Measurements from ENCODE around the gene CEP70. TPM values are rescaled to one million over a fixed set of nuclear protein-coding genes. Genes with fewer than 3 reads are reported as not detected.
"Not testable (repeated sequence)": the region's sequence is repeated elsewhere in the genome, so short reads cannot be mapped to it uniquely, and the experiment has no call there.

Gene CEP70
- total RNA-seq, 2 donors from 2014 or later: 31.6 to 45.4 TPM

- DNase-seq: no peak
- Histone ChIP-seq H3K4me1 (no peaks in the 10 kb centered on the region), H3K9me3 (no peaks in the 10 kb centered on the region), H3K9ac (ENCODE audit: low read depth in 2 of 2, low read length in 2 of 2) (no peak overlapping the region), H3K27me3 (no peaks in the 10 kb centered on the region), H3K27ac (no peak overlapping the region), H3K4me3 (no peak overlapping the region), H3K36me3 (no peaks in the 10 kb centered on the region)
- TF ChIP-seq CTCF (IDR thresholded peaks at IDR 0.05): no peak
- intact Hi-C loops (cut with DNase I): no loop called here
These were observed 21.4 kb upstream of the CEP70 start for GRCh38 chr3:138615462-138615861.

GRCh38 chr3:138609898-138610266 lies 15.8 kb upstream of the CEP70 start:
- peaks cover 5% of the 10 kb centered on the region for H3K4me1 ChIP-seq
- H3K9me3 ChIP-seq: no peaks in the 10 kb centered on the region
- peak overlapping the region; percentile 61 for H3K4me3 ChIP-seq
- H3K27me3 ChIP-seq: no peaks in the 10 kb centered on the region
- H3K36me3 ChIP-seq: no peaks in the 10 kb centered on the region
- H3K9ac ChIP-seq (ENCODE audit: low read depth in 2 of 2, low read length in 2 of 2): no peak overlapping the region
- TF ChIP-seq CTCF (IDR thresholded peaks at IDR 0.05): no peak
- H3K27ac ChIP-seq: peak overlapping the region; percentile 83
- intact Hi-C loops (cut with DNase I): no loop called here
- DNase-seq: no peak

- Histone ChIP-seq H3K4me1 (peaks cover 5% of the 10 kb centered on the region), H3K9me3 (no peaks in the 10 kb centered on the region), H3K9ac (ENCODE audit: low read depth in 2 of 2, low read length in 2 of 2) (peak within 1 kb of the TSS; percentile 74 to 87), H3K36me3 (no peaks in the 10 kb centered on the region), H3K27ac (peak within 1 kb of the TSS; percentile 83), H3K4me3 (peak within 1 kb of the TSS; percentile 61), H3K27me3 (no peaks in the 10 kb centered on the region)
- intact Hi-C loops (cut with DNase I): no loop called here
- TF ChIP-seq CTCF (IDR thresholded peaks at IDR 0.05): no peak
- DNase-seq: peak; percentile 71
These were observed 14.5 kb upstream of the CEP70 start, which contains the start of gene FAIM for GRCh38 chr3:138608322-138609135. Gene FAIM, plus strand, starts transcription at chr3:138608771. Its CDS starts 10,956 bp downstream, at chr3:138619727.

- intact Hi-C loops (cut with DNase I); H3K27me3 ChIP-seq; H3K9ac ChIP-seq (ENCODE audit: low read depth in 2 of 2, low read length in 2 of 2); H3K4me3 ChIP-seq; H3K9me3 ChIP-seq; H3K27ac ChIP-seq; H3K4me1 ChIP-seq; DNase-seq; H3K36me3 ChIP-seq: not testable (repeated sequence)
These were observed 10.1 kb upstream of the CEP70 start for GRCh38 chr3:138604106-138604595.

DNA sequence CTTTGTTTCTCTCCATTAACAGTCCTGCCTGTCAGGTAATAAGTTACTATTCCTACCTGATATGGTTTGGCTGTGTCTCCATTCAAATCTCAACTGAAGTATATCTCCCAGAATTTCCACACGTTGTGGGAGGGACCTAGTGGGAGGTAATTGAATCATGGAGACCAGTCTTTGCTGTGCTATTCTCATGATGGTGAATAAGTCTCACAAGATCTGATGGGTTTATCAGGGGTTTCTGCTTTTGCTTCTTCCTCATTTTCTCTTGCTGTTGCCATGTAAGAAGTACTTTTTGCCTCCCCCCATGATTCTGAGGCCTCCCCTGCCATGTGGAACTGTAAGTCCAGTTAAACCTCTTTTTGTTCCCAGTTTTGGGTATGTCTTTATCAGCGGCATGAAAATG lies 7.6 kb upstream of the CEP70 start:
- intact Hi-C loops (cut with DNase I); H3K9me3 ChIP-seq: not testable (repeated sequence)

DNA sequence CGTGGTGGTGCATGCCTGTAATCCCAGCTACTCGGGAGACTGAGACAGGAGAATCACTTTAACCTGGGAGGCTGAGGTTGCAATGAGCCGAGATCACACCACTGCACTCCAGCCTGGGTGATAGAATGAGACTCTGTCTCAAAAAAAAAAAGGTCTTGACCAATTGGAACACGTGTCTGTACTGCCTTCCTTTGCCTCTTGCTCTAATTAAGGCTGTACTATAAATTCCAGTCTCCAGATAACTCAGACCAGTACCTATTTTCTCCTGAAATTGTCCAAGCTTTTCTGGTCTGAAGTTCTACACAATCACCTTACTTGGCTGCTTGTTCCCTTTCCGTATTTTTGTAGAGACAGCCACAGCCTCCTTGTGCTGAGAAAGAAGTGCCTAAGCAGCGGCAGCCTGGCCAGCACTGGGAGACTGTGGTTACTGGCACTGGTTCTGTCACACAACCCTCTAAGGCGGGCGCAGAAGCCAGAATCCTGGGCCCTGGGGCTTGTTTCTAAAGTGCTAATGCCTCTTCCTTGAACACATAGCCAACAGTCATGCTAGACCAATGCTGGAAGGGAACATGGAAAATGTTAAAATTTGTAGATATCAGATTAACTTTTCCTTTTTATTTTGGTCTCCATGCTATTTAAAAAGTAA lies 6.2 kb upstream of the CEP70 start:
- Histone ChIP-seq H3K4me1 (no peaks in the 10 kb centered on the region), H3K27me3 (no peaks in the 10 kb centered on the region), H3K9ac (ENCODE audit: low read depth in 2 of 2, low read length in 2 of 2) (no peak overlapping the region), H3K36me3 (no peaks in the 10 kb centered on the region), H3K4me3 (no peak overlapping the region), H3K9me3 (no peaks in the 10 kb centered on the region), H3K27ac (no peak overlapping the region)
- no peak for DNase-seq
- TF ChIP-seq CTCF (IDR thresholded peaks at IDR 0.05): no peak
- intact Hi-C loops (cut with DNase I): no loop called here

More for the DNA sequence above, 7.6 kb upstream of the CEP70 start:
- DNase-seq; H3K27me3 ChIP-seq; H3K9ac ChIP-seq (ENCODE audit: low read depth in 2 of 2, low read length in 2 of 2); H3K27ac ChIP-seq; H3K36me3 ChIP-seq; H3K4me3 ChIP-seq; H3K4me1 ChIP-seq: not testable (repeated sequence)

All from colonic mucosa (tissue), 4 donors.